HepG2 (cell line): ENCODE data around the gene FNDC10. TPM values are rescaled to one million over a fixed set of nuclear protein-coding genes. Genes with fewer than 3 reads are reported as not detected.

Experiments
- ARHGAP35 ChIP-seq: sonication (generic); formaldehyde crosslinking; IDR thresholded peaks from 2 replicates; pipeline ENCODE4 v1.9.0; 2022; ENCODE audit warnings: mild to moderate bottlenecking, inconsistent platforms, moderate library complexity, missing genetic modification reagents, borderline replicate concordance
- KLF6 ChIP-seq: IDR thresholded peaks from 2 replicates; pipeline ENCODE4 v1.8.0; 2016; ENCODE audit warnings: missing biosample characterization, missing genetic modification reagents
- MED8 ChIP-seq: sonication (generic); formaldehyde crosslinking; IDR thresholded peaks from 2 replicates; pipeline ENCODE4 v1.8.1; 2023; ENCODE audit warnings: mild to moderate bottlenecking, missing genetic modification reagents; ENCODE audit not compliant: insufficient replicate concordance
- MLXIP ChIP-seq: sonication (generic); formaldehyde crosslinking; IDR thresholded peaks from 2 replicates; pipeline ENCODE4 v1.9.0; 2021; ENCODE audit warnings: missing genetic modification reagents, borderline replicate concordance
- NCOR1 ChIP-seq: fragments of 200-600 bp; sonication (generic); IDR thresholded peaks from 2 replicates; pipeline ENCODE4 v1.7.0; 2017; ENCODE audit warnings: antibody characterized with exemption, low read length, borderline replicate concordance
- NR2F6 ChIP-seq, 2 experiments: IDR thresholded peaks; 2 replicates each; pipeline ENCODE4 v1.6.1; 2016; ENCODE audit warnings: antibody characterized with exemption in 1 of 2, mild to moderate bottlenecking in 1 of 2
- NR3C1 ChIP-seq: sonication (generic); formaldehyde crosslinking; IDR thresholded peaks from 2 replicates; pipeline ENCODE4 v1.4.0; 2020; ENCODE audit warnings: missing genetic modification reagents
- RERE ChIP-seq: IDR thresholded peaks from 2 replicates; pipeline ENCODE4 v1.6.1; 2016; ENCODE audit warnings: low read depth, missing genetic modification reagents, missing compliant biosample characterization
- RFX5 ChIP-seq: IDR thresholded peaks from 2 replicates; pipeline ENCODE4 v1.6.1; 2011; ENCODE audit warnings: low read depth, low read length, improper control_type of control experiment
- RORA ChIP-seq: sonication (generic); formaldehyde crosslinking; IDR thresholded peaks from 2 replicates; pipeline ENCODE4 v1.5.0; 2020; ENCODE audit warnings: mild to moderate bottlenecking, missing genetic modification reagents, moderate library complexity
- SKIL ChIP-seq: sonication (generic); formaldehyde crosslinking; IDR thresholded peaks from 2 replicates; pipeline ENCODE4 v1.8.0; 2022; ENCODE audit warnings: missing genetic modification reagents, mild to moderate bottlenecking, moderate library complexity, borderline replicate concordance
- YEATS4 ChIP-seq: sonication (generic); formaldehyde crosslinking; IDR thresholded peaks from 2 replicates; pipeline ENCODE4 v1.4.0; 2020; ENCODE audit warnings: missing genetic modification reagents, borderline replicate concordance
- ZNF513 ChIP-seq: sonication (generic); formaldehyde crosslinking; conservative IDR thresholded peaks from 2 replicates; pipeline ENCODE4 v1.5.0; 2020; ENCODE audit warnings: missing genetic modification reagents
- ZNF543 ChIP-seq: sonication (generic); formaldehyde crosslinking; IDR thresholded peaks from 2 replicates; pipeline ENCODE4 v1.4.0; 2020; ENCODE audit warnings: mild to moderate bottlenecking, missing genetic modification reagents
- ZNF652 ChIP-seq: IDR thresholded peaks from 2 replicates; pipeline ENCODE4 v1.6.1; 2016; ENCODE audit warnings: low read depth, borderline replicate concordance
- ZNF678 ChIP-seq: sonication (generic); formaldehyde crosslinking; IDR thresholded peaks from 2 replicates; pipeline ENCODE4 v1.4.0; 2020; ENCODE audit warnings: mild to moderate bottlenecking, missing genetic modification reagents
- polyA plus RNA-seq, 8 experiments: library from polyadenylated mRNA; depleted of rRNA in 3 of 8; stranded (reverse) in 7 of 8; unstranded in 1 of 8; fragments of >200 nt; fragmentation: Illumina TruSeq in 4 of 8; extraction: Trizol in 4 of 8; gene quantifications; 2 replicates each; pipeline versions ENCODE4 v1.2.1 to v1.2.3, GENCODE V29; 2011 to 2016; ENCODE audit warnings: low read depth in 4 of 8, missing spikeins in 1 of 8, mixed read lengths in 1 of 8; ENCODE audit not compliant: insufficient read depth in 1 of 8
- total RNA-seq, 5 experiments: library from RNA; depleted of rRNA; stranded (reverse); fragments of >200 nt; fragmentation: Illumina TruSeq; extraction: Trizol; gene quantifications; 2 replicates each; pipeline ENCODE4 v1.2.3, GENCODE V29; 2016; ENCODE audit warnings: low read depth in 1 of 5

The FNDC10 gene
- total and polyA plus RNA-seq, 2 of the 13 experiments (the other 11 are each of a cell fraction or from before 2014, with no cell fraction given) = 2.2 to 2.5 TPM

- TF ChIP-seq NCOR1 (no peak), NR3C1 (CRISPR knock-in tag) (no peak), MLXIP (0 out of 2 replicates have a peak, but pooled peaks have one; percentile 30), ZNF513 (CRISPR knock-in tag) (0 out of 2 replicates have a peak, but pooled peaks have one; percentile 40), ZNF543 (peak; percentile 88), YEATS4 (CRISPR knock-in tag) (peak; percentile 95; the same call in 1 of the 2 replicates), ARHGAP35 (CRISPR knock-in tag) (peak; percentile 55; the same call in 1 of the 2 replicates), RORA (CRISPR knock-in tag) (no peak), SKIL (CRISPR knock-in tag) (no peak), ZNF652 (CRISPR knock-in tag) (no peak), NR2F6 (IDR thresholded peaks at IDR 0.05) (no peak), NR2F6 (CRISPR knock-in tag; IDR thresholded peaks at IDR 0.05) (no peak), RERE (no peak), KLF6 (CRISPR knock-in tag) (peak; percentile 78; the same call in 1 of the 2 replicates), RFX5 (peak; percentile 96), MED8 (CRISPR knock-in tag) (peak; percentile 43), ZNF678 (CRISPR knock-in tag) (peak; percentile 94; the same call in 1 of the 2 replicates)
Observed at GRCh38 chr1:1615256-1616044, 15.5 kb upstream of the FNDC10 start, which contains the start of gene MIB2 (continued).
